Embryonic facial prominence (tissue), 1 donor: ENCODE measurements around the gene SPDYE4.

Experiments used
- DNase-seq: peaks from one replicate; pipeline ENCODE4 v3.0.0-alpha.2; 2016; ENCODE audit errors: extremely low spot score

SPDYE4 gene

GRCh38 chr17:8741366-8741765 is 17.0 kb downstream of the SPDYE4 start:
- no peak for DNase-seq

GRCh38 chr17:8740486-8740885 is 17.9 kb downstream of the SPDYE4 start:
- no peak for DNase-seq

GRCh38 chr17:8739097-8739496 is 19.2 kb downstream of the SPDYE4 start:
- no peak for DNase-seq

GRCh38 chr17:8736796-8737195 is 21.6 kb downstream of the SPDYE4 start:
- no peak for DNase-seq

- no peak for DNase-seq
These were observed 22.0 kb downstream of the SPDYE4 start for GRCh38 chr17:8736362-8736761.

- DNase-seq: no peak
These were observed 22.9 kb downstream of the SPDYE4 start for GRCh38 chr17:8735336-8735939.

GRCh38 chr17:8734876-8735275 is 23.5 kb downstream of the SPDYE4 start:
- DNase-seq: no peak

GRCh38 chr17:8732406-8733085 is 25.8 kb downstream of the SPDYE4 start:
- DNase-seq: no peak

GRCh38 chr17:8729860-8730259 is 28.5 kb downstream of the SPDYE4 start:
- DNase-seq: no peak

- no peak for DNase-seq
These were observed 28.9 kb downstream of the SPDYE4 start for GRCh38 chr17:8729421-8729820.

- DNase-seq: no peak
These were observed 29.4 kb downstream of the SPDYE4 start for GRCh38 chr17:8728971-8729370.

GRCh38 chr17:8728251-8728938 is 30.0 kb downstream of the SPDYE4 start:
- DNase-seq: no peak

- no peak for DNase-seq
These were observed 31.3 kb downstream of the SPDYE4 start for GRCh38 chr17:8726941-8727555.

- no peak for DNase-seq
These were observed 32.2 kb downstream of the SPDYE4 start for GRCh38 chr17:8725881-8726876.

- DNase-seq: no peak
These were observed 33.9 kb downstream of the SPDYE4 start for GRCh38 chr17:8724451-8724850.

- DNase-seq: no peak
These were observed 37.8 kb downstream of the SPDYE4 start for GRCh38 chr17:8720596-8720995.

- no peak for DNase-seq
These were observed 38.8 kb downstream of the SPDYE4 start for GRCh38 chr17:8719291-8720246.

- DNase-seq: no peak
These were observed 40.3 kb downstream of the SPDYE4 start for GRCh38 chr17:8718001-8718563.

- DNase-seq: no peak
These were observed 44.5 kb downstream of the SPDYE4 start for GRCh38 chr17:8713878-8714277.

- no peak for DNase-seq
These were observed 45.0 kb downstream of the SPDYE4 start for GRCh38 chr17:8713315-8713714.
